ENCODE results near the gene ZCCHC7. TPM values are rescaled to one million over a fixed set of nuclear protein-coding genes. Genes with fewer than 3 reads are reported as not detected.

The ZCCHC7 gene
- total RNA-seq, 3 donors from 2014 or later (not counting 1 experiment from before 2014, with no cell fraction given) = 42.4 to 43.2 (median 42.8) TPM

DNA sequence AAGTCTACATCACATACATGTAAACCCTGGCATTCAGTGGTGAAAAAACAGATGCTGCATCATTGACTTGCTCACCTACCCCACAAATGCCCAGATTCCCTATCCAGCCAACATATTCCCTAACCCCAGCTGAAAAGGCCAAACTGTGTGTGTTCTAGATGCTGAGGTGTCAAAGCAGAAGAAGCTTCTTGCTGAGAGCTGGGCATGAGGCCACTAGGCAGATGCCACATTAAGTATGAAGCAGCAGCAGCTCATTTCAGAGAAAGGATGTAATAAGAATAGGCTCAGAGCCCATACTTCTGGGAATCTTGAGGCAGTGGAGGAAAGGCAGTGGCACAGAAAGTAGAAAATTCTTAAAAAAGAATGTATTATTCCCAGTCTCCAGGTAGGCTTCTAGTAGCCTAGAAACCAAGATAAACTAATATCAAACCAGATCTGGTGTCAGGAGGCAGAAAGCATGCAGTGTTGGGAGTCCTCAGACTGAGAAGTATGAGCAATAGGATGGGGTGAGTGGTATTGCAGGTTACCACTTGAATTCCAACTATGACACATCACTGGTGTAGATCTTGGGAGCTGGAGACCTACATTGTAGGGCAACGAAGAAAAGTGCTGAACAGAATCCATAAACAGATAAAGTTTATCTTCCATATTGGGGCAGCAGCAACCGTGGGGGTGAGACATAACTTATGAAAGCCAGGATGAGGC, 230.3 kb downstream of the ZCCHC7 start:
- Mint-ChIP-seq H3K27me3 (ENCODE audit: low read depth in 2 of 2) (no peaks in the 10 kb centered on the region), H3K27ac (no peak overlapping the region), H3K36me3 (no peaks in the 10 kb centered on the region), H3K4me3 (no peak overlapping the region), H3K9me3 (no peaks in the 10 kb centered on the region), H3K4me1 (peaks cover 0 to 6% of the 10 kb centered on the region in 2 donors)
- TF ChIP-seq, protein P1, sequence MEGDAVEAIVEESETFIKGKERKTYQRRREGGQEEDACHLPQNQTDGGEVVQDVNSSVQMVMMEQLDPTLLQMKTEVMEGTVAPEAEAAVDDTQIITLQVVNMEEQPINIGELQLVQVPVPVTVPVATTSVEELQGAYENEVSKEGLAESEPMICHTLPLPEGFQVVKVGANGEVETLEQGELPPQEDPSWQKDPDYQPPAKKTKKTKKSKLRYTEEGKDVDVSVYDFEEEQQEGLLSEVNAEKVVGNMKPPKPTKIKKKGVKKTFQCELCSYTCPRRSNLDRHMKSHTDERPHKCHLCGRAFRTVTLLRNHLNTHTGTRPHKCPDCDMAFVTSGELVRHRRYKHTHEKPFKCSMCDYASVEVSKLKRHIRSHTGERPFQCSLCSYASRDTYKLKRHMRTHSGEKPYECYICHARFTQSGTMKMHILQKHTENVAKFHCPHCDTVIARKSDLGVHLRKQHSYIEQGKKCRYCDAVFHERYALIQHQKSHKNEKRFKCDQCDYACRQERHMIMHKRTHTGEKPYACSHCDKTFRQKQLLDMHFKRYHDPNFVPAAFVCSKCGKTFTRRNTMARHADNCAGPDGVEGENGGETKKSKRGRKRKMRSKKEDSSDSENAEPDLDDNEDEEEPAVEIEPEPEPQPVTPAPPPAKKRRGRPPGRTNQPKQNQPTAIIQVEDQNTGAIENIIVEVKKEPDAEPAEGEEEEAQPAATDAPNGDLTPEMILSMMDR (IDR thresholded peaks at IDR 0.05) = no peak
- Histone ChIP-seq H3K4me3 (ENCODE audit: low read length) (no peak overlapping the region), H3K4me1 (ENCODE audit: control insufficient read depth, insufficient read depth, low read length) (no peaks in the 10 kb centered on the region), H3K36me3 (ENCODE audit: control insufficient read depth, insufficient read depth, low read length) (peaks cover 31% of the 10 kb centered on the region), H3K27ac (ENCODE audit: low read length) (no peak overlapping the region), H3K9me3 (ENCODE audit: control insufficient read depth, insufficient read depth, low read length) (no peaks in the 10 kb centered on the region), H3K27me3 (ENCODE audit: control insufficient read depth, insufficient read depth, low read length) (no peaks in the 10 kb centered on the region)
- 100% methylated on average over 2 of the region's 2 CpGs for WGBS (ENCODE audit: insufficient coverage)
- DNase-seq (no peak), ATAC-seq (no peak)
- intact Hi-C loops (cut with micrococcal nuclease) = no loop called here

DNA sequence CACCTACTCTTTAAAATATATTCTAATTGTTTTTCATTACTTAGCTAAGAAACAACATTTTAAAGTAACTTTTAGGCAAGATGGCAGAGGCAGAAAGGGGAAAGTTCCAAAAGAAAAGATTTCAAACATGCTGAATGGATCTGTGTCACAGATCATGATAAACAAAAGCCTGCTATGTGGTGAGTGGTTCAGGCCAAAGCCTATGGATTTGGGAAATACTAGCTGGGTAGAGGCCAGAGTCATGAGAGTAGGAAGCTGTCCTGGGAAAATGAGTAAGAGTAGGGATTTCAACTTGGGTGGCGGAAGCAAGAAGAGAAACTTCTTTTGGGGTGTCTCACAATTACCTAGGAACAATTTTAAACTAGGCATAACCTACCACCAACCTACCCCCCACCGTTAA, 233.4 kb downstream of the ZCCHC7 start:
- Mint-ChIP-seq H3K27ac (no peak overlapping the region), H3K27me3 (ENCODE audit: low read depth in 2 of 2) (no peaks in the 10 kb centered on the region), H3K36me3 (peaks cover 13% of the 10 kb centered on the region), H3K4me3 (no peak overlapping the region), H3K9me3 (no peaks in the 10 kb centered on the region), H3K4me1 (no peaks in the 10 kb centered on the region)
- H3K27me3 ChIP-seq (ENCODE audit: control insufficient read depth, insufficient read depth, low read length) = no peaks in the 10 kb centered on the region
- no peak for ATAC-seq
- no peaks in the 10 kb centered on the region for H3K4me1 ChIP-seq (ENCODE audit: control insufficient read depth, insufficient read depth, low read length)
- H3K36me3 ChIP-seq (ENCODE audit: control insufficient read depth, insufficient read depth, low read length) = peaks cover 39% of the 10 kb centered on the region
- H3K4me3 ChIP-seq (ENCODE audit: low read length) = no peak overlapping the region
- no peaks in the 10 kb centered on the region for H3K9me3 ChIP-seq (ENCODE audit: control insufficient read depth, insufficient read depth, low read length)
- no CpG with 5 or more reads among the region's 2 CpGs for WGBS (ENCODE audit: insufficient coverage)
- intact Hi-C loops (cut with micrococcal nuclease) = no loop called here
- TF ChIP-seq, protein P1 (IDR thresholded peaks at IDR 0.05) = no peak
- H3K27ac ChIP-seq (ENCODE audit: low read length) = no peak overlapping the region
- no peak for DNase-seq

DNA sequence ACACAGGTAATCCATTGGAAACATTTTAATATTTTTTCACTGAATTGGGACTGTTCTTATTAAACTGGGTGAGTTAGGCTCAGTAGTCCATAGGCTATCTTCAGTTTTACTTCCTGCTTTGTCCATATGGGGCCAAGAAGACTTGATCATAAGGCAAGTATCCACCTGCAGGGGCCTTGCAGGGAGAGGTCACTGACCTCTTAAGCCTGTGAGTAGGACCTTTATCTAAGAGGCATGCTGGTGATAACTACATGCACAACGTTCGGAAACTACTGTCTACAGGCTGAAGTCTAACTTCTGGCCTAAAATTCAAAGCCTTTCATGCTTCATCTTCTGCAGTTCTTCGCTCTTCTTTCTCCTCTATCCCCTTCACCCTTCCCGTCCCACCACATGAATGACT, 242.1 kb downstream of the ZCCHC7 start:
- Mint-ChIP-seq H3K4me1 (peaks cover 7 to 15% of the 10 kb centered on the region in 2 donors), H3K27me3 (ENCODE audit: low read depth in 2 of 2) (no peaks in the 10 kb centered on the region), H3K27ac (no peak overlapping the region), H3K36me3 (no peaks in the 10 kb centered on the region), H3K9me3 (no peaks in the 10 kb centered on the region), H3K4me3 (no peak overlapping the region)
- Histone ChIP-seq H3K27ac (ENCODE audit: low read length) (no peak overlapping the region), H3K4me3 (ENCODE audit: low read length) (no peak overlapping the region), H3K27me3 (ENCODE audit: control insufficient read depth, insufficient read depth, low read length) (no peaks in the 10 kb centered on the region), H3K36me3 (ENCODE audit: control insufficient read depth, insufficient read depth, low read length) (peaks cover 2% of the 10 kb centered on the region), H3K4me1 (ENCODE audit: control insufficient read depth, insufficient read depth, low read length) (no peaks in the 10 kb centered on the region), H3K9me3 (ENCODE audit: control insufficient read depth, insufficient read depth, low read length) (no peaks in the 10 kb centered on the region)
- TF ChIP-seq, protein P1 (IDR thresholded peaks at IDR 0.05) = no peak
- DNase-seq (no peak), ATAC-seq (no peak)
- intact Hi-C loops (cut with micrococcal nuclease) = no loop called here
- 95% methylated on average over 4 of the region's 4 CpGs for WGBS (ENCODE audit: insufficient coverage)

DNA sequence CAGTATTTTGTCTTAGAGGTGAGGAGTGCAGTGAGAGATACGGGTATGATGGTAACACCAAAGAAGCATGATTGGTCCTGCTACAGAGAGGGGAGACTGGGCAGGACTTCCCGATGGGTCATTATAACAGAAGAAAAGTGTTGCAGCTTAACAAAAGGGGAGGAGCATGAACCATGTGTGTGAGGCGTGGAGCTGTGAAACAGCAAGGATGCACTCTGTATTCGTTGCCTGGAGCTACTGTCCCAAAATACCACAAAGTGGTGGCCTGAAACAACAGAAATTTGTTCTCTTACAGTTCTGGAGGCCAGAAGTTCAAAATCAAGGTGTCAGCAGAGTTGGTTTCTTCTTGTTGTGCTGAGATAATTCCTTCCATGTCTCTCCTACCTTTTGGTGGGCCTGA, 242.8 kb downstream of the ZCCHC7 start:
- WGBS (ENCODE audit: insufficient coverage) = 88% methylated on average over 4 of the region's 4 CpGs
- Mint-ChIP-seq H3K4me3 (no peak overlapping the region), H3K36me3 (no peaks in the 10 kb centered on the region), H3K27ac (no peak overlapping the region), H3K4me1 (peaks cover 7 to 15% of the 10 kb centered on the region in 2 donors), H3K9me3 (no peaks in the 10 kb centered on the region), H3K27me3 (ENCODE audit: low read depth in 2 of 2) (no peaks in the 10 kb centered on the region)
- no peaks in the 10 kb centered on the region for H3K27me3 ChIP-seq (ENCODE audit: control insufficient read depth, insufficient read depth, low read length)
- H3K27ac ChIP-seq (ENCODE audit: low read length) = no peak overlapping the region
- DNase-seq = no peak
- TF ChIP-seq, protein P1 (IDR thresholded peaks at IDR 0.05) = no peak
- no peak overlapping the region for H3K4me3 ChIP-seq (ENCODE audit: low read length)
- no peaks in the 10 kb centered on the region for H3K9me3 ChIP-seq (ENCODE audit: control insufficient read depth, insufficient read depth, low read length)
- intact Hi-C loops (cut with micrococcal nuclease) = no loop called here
- H3K4me1 ChIP-seq (ENCODE audit: control insufficient read depth, insufficient read depth, low read length) = no peaks in the 10 kb centered on the region
- ATAC-seq = no peak
- H3K36me3 ChIP-seq (ENCODE audit: control insufficient read depth, insufficient read depth, low read length) = peaks cover 2% of the 10 kb centered on the region
